Activated CD8-positive, alpha-beta memory T cell treated with anti-CD3 and anti-CD28 coated beads, Interleukin-2, amount 50 U/mL, for 24 hours (primary cell): ENCODE measurements around the gene KCNA5.

Source experiments
- DNase-seq: peaks from one replicate; pipeline ENCODE4 v3.0.0-alpha.2; 2020; ENCODE audit errors: extremely low read depth

KCNA5 gene

DNA sequence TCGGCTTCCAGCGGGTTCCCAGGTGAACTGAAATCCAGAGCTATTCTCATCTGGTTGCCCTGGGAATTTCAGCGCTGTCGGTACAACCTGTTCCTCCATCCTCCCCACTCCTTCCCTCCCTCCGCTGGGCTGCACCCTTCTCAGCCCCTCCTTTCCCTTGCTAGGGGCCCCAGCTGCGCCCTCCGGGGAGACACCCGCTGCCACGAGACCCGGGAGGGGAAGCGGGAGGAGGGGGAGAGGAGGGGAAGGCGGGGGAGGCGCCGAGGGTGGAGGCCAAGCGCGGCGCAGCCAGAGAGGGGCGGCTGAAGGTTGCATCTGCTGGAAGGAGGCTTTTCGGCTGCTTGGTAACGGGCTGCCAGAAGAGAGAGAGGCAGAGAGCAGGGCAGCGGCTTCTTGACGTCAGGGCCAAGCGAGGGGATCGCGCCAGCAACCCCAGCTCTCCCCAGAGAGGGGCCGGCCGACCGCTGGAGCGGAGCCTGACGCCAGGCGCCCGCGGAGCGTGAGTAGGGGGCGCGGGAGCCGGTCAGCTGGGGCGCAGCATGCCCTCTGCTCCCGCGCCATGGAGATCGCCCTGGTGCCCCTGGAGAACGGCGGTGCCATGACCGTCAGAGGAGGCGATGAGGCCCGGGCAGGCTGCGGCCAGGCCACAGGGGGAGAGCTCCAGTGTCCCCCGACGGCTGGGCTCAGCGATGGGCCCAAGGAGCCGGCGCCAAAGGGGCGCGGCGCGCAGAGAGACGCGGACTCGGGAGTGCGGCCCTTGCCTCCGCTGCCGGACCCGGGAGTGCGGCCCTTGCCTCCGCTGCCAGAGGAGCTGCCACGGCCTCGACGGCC lies at the start of gene KCNA5:
Gene KCNA5 (plus strand): TSS at position 291 of the 831 bp plus-strand sequence. CDS start 269 bp downstream, at position 560.
- no peak for DNase-seq

DNA sequence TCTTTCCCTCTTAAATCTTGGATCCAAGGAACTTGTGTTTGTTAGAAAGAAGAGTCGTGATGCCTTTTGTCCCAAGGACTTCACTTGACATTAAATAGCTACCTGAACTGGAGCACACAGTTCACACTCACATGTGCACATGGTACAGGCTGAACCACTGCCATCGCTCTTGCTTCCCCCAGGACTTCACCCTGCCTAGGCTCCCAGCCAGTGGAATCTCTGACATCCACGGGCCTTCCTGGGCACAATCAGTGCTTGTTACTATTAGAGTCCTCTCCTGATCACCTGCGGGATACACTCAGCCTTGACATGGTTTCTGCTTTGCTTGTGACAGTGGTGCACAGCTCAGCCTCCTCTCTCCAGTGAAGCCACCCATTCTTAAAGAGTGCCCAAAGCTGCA lies 49.1 kb upstream of the KCNA5 start:
- no peak for DNase-seq

GRCh38 chr12:4996714-4997113 lies 47.0 kb upstream of the KCNA5 start:
- DNase-seq, result no peak

DNA sequence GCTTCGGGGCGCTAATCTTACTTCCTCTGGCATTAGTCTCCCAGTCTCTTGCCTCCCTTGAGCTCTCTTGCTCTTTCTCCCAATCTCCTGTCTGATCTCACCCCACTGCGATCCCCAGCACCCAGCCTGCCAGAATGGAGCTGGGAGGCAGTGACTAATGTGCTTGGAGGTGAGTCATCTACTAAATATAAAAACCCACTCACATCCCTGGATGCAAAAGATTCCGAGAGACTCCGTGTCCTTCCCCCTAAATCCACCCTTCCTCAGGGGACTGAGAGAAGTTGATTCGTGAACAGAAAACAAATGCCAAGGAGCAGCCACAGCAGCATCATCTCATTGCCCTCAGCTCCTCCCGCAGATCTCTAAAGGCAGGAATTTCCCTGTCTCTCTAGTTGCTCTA lies 45.7 kb upstream of the KCNA5 start:
- DNase-seq, result no peak

DNA sequence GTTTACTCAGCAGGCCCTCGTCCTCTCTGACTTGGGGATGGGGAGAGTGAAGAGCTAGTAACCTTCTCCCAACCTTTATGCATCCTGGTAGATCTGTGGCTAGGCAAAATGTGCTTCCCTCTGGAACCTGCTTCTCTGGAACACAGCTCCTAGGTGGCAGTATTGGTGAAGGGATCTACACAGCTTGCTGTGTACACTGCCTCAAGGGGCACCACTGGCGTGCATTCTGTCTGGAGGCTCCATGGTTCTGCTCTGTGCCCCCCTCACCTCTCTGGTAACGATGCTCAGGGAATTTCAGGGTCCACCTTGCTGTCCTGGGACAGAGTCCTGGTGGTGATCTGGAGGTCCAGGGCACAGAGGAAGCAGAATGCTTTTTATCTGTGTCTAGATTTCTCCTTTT lies 43.5 kb upstream of the KCNA5 start:
- no peak for DNase-seq

DNA sequence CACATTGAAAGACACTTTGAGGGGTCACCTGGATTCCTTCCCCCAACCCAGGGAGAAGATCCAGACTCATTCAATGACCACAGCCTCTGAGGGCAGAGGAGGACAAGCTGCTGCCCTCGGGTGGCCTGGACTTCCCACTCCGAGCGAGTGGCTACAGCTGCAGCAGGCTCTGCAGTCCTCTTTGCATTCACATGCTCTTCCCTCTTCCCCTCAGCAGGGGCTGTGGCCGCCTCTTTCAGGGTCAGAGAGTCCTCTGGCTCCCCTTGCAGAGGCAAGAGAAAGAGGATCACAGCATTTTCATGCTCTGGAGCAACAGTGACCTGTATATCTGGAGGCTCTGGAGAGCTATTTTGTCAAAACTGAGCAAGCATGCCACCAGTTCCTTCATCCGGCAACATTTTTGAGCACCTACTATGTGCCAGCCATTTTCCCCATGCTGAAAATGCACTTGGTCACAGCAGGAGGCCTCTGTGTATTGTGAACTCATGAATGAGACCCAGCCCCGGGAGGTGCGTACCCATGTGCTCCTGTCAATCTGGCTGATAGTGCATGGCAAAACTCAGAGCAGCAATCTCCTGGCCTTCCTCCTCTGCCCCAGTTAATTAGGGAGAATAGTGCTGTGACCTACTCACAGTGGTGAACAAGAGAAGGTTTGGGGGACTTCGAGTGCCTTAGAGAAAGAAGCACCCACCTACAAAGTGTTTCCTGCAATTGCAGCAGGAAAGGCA lies 42.9 kb upstream of the KCNA5 start:
- no peak for DNase-seq

- DNase-seq, result no peak
Measured at GRCh38 chr12:5003025-5003666, 40.5 kb upstream of the KCNA5 start.

DNA sequence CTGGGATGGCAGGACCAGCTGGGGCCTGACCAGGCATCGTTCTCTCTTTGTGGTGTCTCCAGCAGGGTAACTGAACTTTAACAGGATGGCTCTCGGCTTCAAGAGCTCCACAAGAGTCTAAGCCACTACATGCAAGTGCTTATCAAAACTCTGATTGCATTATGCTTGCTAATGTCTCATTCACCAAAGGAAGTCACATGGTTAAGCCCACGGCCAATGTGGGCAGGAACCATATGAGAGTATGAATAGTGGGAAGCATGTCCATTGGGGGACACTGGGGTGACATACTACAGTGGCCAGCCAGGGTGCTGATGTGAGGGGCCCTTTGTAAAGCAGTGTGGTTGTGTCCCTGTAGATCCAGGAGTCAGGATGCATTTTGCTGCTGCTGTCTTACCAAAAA lies 35.0 kb upstream of the KCNA5 start:
- no peak for DNase-seq

DNA sequence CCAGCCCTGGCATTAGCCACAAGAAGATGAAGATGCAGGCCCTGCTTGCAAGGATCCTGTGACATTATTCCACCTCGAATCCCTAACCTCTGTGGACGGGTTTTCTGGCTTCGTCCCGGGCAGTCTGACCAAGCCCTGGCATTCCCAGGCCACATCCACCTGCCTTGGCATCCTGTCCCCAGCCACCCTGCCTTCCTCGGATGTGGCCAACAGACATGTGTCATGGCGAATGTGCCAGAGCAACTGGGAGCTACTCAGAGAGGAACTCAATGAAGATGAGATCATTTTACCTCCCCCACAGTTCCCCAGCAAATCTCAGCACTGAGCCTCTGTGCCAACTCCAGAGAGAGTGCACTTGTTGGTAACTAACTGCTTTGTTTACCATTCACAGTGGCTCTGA lies 33.5 kb upstream of the KCNA5 start:
- DNase-seq, result no peak

DNA sequence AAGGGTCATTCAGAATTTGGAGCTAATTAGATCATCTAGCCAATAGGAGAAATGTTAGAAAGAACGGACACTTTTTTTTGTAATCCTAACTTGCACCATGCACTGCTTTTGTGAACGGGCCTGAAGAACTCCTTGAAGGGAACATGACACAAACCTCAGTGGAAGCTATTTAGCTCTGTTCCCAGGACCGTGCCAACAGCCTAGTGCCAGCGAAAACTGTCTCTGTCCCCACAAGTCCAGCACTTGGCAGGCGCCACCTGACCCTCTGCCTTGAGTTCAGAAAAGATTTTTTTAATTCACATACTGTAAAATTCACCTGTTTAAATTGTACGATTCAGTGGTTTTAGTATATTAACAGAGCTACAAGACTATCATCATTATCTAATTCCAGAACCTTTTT lies 31.3 kb upstream of the KCNA5 start:
- DNase-seq, result no peak

GRCh38 chr12:5013266-5013730 lies 30.4 kb upstream of the KCNA5 start:
- DNase-seq, result no peak

- no peak for DNase-seq
Measured at GRCh38 chr12:5014269-5014668, 29.4 kb upstream of the KCNA5 start.

GRCh38 chr12:5015711-5016492 lies 27.8 kb upstream of the KCNA5 start:
- DNase-seq, result no peak

- no peak for DNase-seq
Measured at GRCh38 chr12:5016526-5016925, 27.2 kb upstream of the KCNA5 start.

DNA sequence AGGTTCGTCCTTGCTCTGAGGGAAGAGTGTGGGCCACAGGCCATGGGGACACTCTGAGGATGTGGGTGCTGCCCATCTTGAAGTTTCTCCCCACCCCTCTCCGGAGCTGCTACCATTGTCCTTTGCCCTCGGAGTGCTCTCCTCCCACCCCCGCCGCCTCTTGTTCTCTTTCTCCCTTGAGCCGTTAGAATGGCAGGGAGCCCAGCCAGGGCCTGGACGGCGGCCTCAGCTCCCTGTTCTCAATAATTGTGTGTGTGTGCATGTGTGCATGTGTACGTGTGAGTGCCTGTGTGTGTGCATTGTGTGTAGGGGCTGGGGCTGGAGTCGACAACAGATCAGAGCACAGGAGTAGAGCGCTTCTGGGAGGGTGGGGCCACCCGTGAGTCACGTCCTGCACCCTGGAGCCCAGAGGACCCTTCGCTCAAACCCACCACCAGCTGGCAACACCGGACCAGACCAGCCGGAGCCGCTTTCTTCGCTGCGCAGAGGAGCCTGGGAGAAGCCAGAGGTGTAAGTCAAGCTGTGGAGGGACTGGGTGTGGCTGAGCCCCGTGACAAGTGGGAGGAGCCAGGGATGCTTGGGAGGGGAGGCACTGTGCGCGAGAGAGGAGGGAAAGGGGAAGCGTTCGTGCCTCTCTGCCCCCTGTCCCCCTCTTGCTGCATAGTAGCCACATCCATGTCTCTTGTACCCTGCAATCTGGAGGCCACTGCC lies 25.9 kb upstream of the KCNA5 start:
- no peak for DNase-seq

- no peak for DNase-seq
Measured at GRCh38 chr12:5018677-5019076, 25.0 kb upstream of the KCNA5 start.

DNA sequence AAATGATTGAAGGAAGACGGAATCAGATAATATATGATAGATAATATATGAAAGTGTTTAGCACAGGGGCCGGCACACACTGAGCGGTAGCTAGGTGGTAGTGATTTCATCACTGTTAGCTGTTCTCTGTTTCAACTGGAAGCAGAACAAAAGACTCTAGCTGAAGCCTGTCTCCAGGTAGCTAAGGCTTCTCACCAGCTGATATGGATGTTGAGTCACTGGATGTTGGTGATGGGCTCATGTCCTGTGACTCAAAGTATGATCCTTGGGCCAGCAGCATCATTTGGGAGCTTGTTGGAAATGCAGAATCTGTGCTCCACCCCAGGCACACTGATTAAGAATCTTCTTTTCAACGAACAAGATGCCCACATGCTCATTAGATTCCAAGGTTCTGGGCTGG lies 21.7 kb upstream of the KCNA5 start:
- no peak for DNase-seq

GRCh38 chr12:5022465-5023061 lies 21.1 kb upstream of the KCNA5 start:
- no peak for DNase-seq

GRCh38 chr12:5023842-5024241 lies 19.8 kb upstream of the KCNA5 start:
- no peak for DNase-seq

- no peak for DNase-seq
Measured at GRCh38 chr12:5026342-5026938, 17.2 kb upstream of the KCNA5 start.
